A673 (cell line): ENCODE results near the gene TNFSF9. TPM values are rescaled to one million over a fixed set of nuclear protein-coding genes. Genes with fewer than 3 reads are reported as not detected.
A peak's percentile ranks its signal among the peaks of the same experiment; 100 is the strongest.

Experiments used
- BruUV-seq: library from RNA; stranded (reverse); fragments of 400-500 nt; replicated peaks from 2 replicates; lab custom pipeline; 2021; lab: Mats Ljungman, UMichigan
- CTCF ChIA-PET: fragments of 300-600 bp; sonication (Branson Sonifier 250); formaldehyde crosslinking; loops from one replicate; lab custom pipeline; 2022; ENCODE audit warnings: antibody characterized with exemption; lab: Charles Lee
- POLR2A ChIA-PET: fragments of 300-600 bp; sonication (Branson Sonifier 250); formaldehyde crosslinking; loops from one replicate; lab custom pipeline; 2022; ENCODE audit warnings: antibody characterized with exemption; ENCODE audit not compliant: low non-redundant PET; lab: Charles Lee
- DNase-seq: peaks from one replicate; pipeline ENCODE4 v3.0.0-alpha.2; 2015; ENCODE audit warnings: low spot score
- H3K27ac ChIP-seq: fragments of 200-600 bp; sonication (generic); 2 replicates; pipeline ENCODE4 v1.5.1; 2016; ENCODE audit warnings: mixed run types, low read depth, mild to moderate bottlenecking, mixed read lengths, antibody characterized with exemption, low read length; ENCODE audit not compliant: poor library complexity, severe bottlenecking
- H3K27me3 ChIP-seq: fragments of 200-600 bp; sonication (generic); replicated peaks from 2 replicates; pipeline ENCODE4 v1.6.1; 2017; ENCODE audit warnings: mixed run types, low read depth, mild to moderate bottlenecking, mixed read lengths, antibody characterized with exemption, low read length; ENCODE audit not compliant: insufficient read depth, poor library complexity
- H3K36me3 ChIP-seq: fragments of 200-600 bp; sonication (generic); 2 replicates; pipeline ENCODE4 v1.6.1; 2016; ENCODE audit warnings: mixed run types, mild to moderate bottlenecking, mixed read lengths, antibody characterized with exemption, low read length; ENCODE audit not compliant: insufficient read depth, poor library complexity, severe bottlenecking
- H3K4me1 ChIP-seq: fragments of 200-600 bp; sonication (generic); 2 replicates; pipeline ENCODE4 v1.6.1; 2017; ENCODE audit warnings: mixed run types, mild to moderate bottlenecking, mixed read lengths, antibody characterized with exemption, low read length; ENCODE audit not compliant: insufficient read depth, poor library complexity, severe bottlenecking
- H3K4me3 ChIP-seq: fragments of 200-600 bp; sonication (generic); 2 replicates; pipeline ENCODE4 v1.5.1; 2016; ENCODE audit warnings: low read depth, mixed run types, mild to moderate bottlenecking, mixed read lengths, low read length; ENCODE audit not compliant: poor library complexity, severe bottlenecking
- H3K9me3 ChIP-seq: fragments of 200-600 bp; sonication (generic); 2 replicates; pipeline ENCODE4 v1.6.1; 2016; ENCODE audit warnings: mixed run types, low read depth, mild to moderate bottlenecking, mixed read lengths, antibody characterized with exemption, low read length; ENCODE audit not compliant: poor library complexity, severe bottlenecking
- CTCF ChIP-seq: fragments of 300-800, 200-600 bp; sonication (generic); conservative IDR thresholded peaks from 2 replicates; pipeline ENCODE4 v1.5.1; 2017; ENCODE audit warnings: low read depth, mild to moderate bottlenecking, antibody characterized with exemption, low read length, moderate library complexity, mixed read lengths
- EZH2 ChIP-seq: fragments of 200-600 bp; sonication (generic); IDR thresholded peaks from 2 replicates; pipeline ENCODE4 v1.6.1; 2017; ENCODE audit warnings: borderline replicate concordance, low read depth, mild to moderate bottlenecking, mixed read lengths, antibody characterized with exemption, low read length; ENCODE audit not compliant: poor library complexity, severe bottlenecking
- intact Hi-C: fragments of 100-400 bp; cut with micrococcal nuclease; formaldehyde crosslinking; loops from one replicate; pipeline ENCODE4 v1.10.0; 2022; ENCODE audit not compliant: unreplicated experiment
- total RNA-seq: library from RNA; stranded (reverse); gene quantifications from 2 replicates; pipeline ENCODE4 v1.2.3, GENCODE V29; 2021

The TNFSF9 gene
- total RNA-seq, 1 experiment from 2014 or later, result 11.1 TPM

GRCh38 chr19:6551091-6551490 lies 20.3 kb downstream of the TNFSF9 start:
- Histone ChIP-seq H3K4me3 (no peak overlapping the region), H3K4me1 (no peaks in the 10 kb centered on the region), H3K36me3 (no peaks in the 10 kb centered on the region), H3K27ac (no peak overlapping the region), H3K27me3 (no peaks in the 10 kb centered on the region), H3K9me3 (no peaks in the 10 kb centered on the region)
- no TSS peak for BruUV-seq
- CTCF ChIA-PET, result no interaction called here
- no peak for DNase-seq
- TF ChIP-seq EZH2, result no peak
- no peak for TF ChIP-seq CTCF
- POLR2A ChIA-PET, result no interaction called here
- intact Hi-C loops, result no loop called here

- ChIA-PET POLR2A (interaction anchor here (1.0 kb wide), 1 partner anchor 21 kb away, joined by 3 read pairs; the partner anchor contains the start of gene TNFSF9), CTCF (interaction anchor here (0.6 to 0.7 kb wide), 3 partner anchors 35 to 554 kb away, joined by 5 to 14 read pairs (median 7); no protein-coding TSS in a partner anchor)
- H3K9me3 ChIP-seq, result no peaks in the 10 kb centered on the region
- BruUV-seq, result no TSS peak
- no peak overlapping the region for H3K4me3 ChIP-seq
- no peaks in the 10 kb centered on the region for H3K27me3 ChIP-seq
- DNase-seq, result peak; percentile 68
- H3K27ac ChIP-seq, result no peak overlapping the region
- no peaks in the 10 kb centered on the region for H3K4me1 ChIP-seq
- TF ChIP-seq CTCF (peak; percentile 55), EZH2 (no peak)
- H3K36me3 ChIP-seq, result no peaks in the 10 kb centered on the region
- intact Hi-C loops, result no loop called here
Measured at GRCh38 chr19:6551607-6552450, 21.0 kb downstream of the TNFSF9 start.

GRCh38 chr19:6556043-6556449 lies 25.2 kb downstream of the TNFSF9 start:
- CTCF ChIA-PET, result no interaction called here
- TF ChIP-seq CTCF, result no peak
- no peak for TF ChIP-seq EZH2
- POLR2A ChIA-PET, result no interaction called here
- H3K4me1 ChIP-seq, result no peaks in the 10 kb centered on the region
- DNase-seq, result no peak
- H3K27me3 ChIP-seq, result no peaks in the 10 kb centered on the region
- H3K9me3 ChIP-seq, result no peaks in the 10 kb centered on the region
- H3K4me3 ChIP-seq, result no peak overlapping the region
- intact Hi-C loops, result no loop called here
- BruUV-seq, result no TSS peak
- no peaks in the 10 kb centered on the region for H3K36me3 ChIP-seq
- no peak overlapping the region for H3K27ac ChIP-seq
